CD4-positive, alpha-beta T cell (primary cell): ENCODE data around the gene MBNL2. TPM values are rescaled to one million over a fixed set of nuclear protein-coding genes. Genes with fewer than 3 reads are reported as not detected.

Source experiments
- ATAC-seq: fragments of 200-7000 bp; cut with Tn5 transposase; one replicate; pipeline ENCODE4 v1.10.0; 2022; ENCODE audit warnings: mild to moderate bottlenecking; ENCODE audit not compliant: poor library complexity
- CTCF ChIA-PET: fragments of 350-600 bp; sonication (Branson Sonifier 250); formaldehyde crosslinking; loops from one replicate; lab custom pipeline; 2021; ENCODE audit warnings: antibody characterized with exemption, inconsistent platforms; lab: Charles Lee
- POLR2A ChIA-PET: fragments of 350-600 bp; sonication (Branson Sonifier 250); formaldehyde crosslinking; loops from one replicate; lab custom pipeline; 2021; ENCODE audit warnings: antibody characterized with exemption, inconsistent platforms; lab: Charles Lee
- DNase-seq, 14 experiments: peaks; one replicate each; pipeline ENCODE4 v3.0.0-alpha.2; 2013 to 2020; ENCODE audit warnings: mixed read lengths in 2 of 14
- H3K27ac ChIP-seq, 2 donors: one replicate each; pipeline versions ENCODE4 v1.5.1 to v1.7.0; 2013; ENCODE audit warnings: low read length in 2 of 2, low read depth in 1 of 2, mild to moderate bottlenecking in 1 of 2
- H3K27me3 ChIP-seq, 2 experiments: 1 replicate in 1 of 2; 2 replicates in 1 of 2; pipeline versions ENCODE4 v1.6.1 to v1.7.0; 2013; ENCODE audit warnings: low read length in 2 of 2, control low read depth in 1 of 2, mild to moderate bottlenecking in 1 of 2, moderate library complexity in 1 of 2; ENCODE audit not compliant: insufficient read depth in 2 of 2, control insufficient read depth in 1 of 2
- H3K36me3 ChIP-seq: one replicate; pipeline ENCODE4 v1.6.1; 2013; ENCODE audit warnings: low read length, control low read depth; ENCODE audit not compliant: insufficient read depth
- H3K4me1 ChIP-seq: one replicate; pipeline ENCODE4 v1.6.1; 2013; ENCODE audit warnings: low read length, control low read depth; ENCODE audit not compliant: insufficient read depth
- H3K4me3 ChIP-seq: one replicate; pipeline ENCODE4 v1.5.1; 2013; ENCODE audit warnings: mild to moderate bottlenecking, low read length, moderate library complexity
- H3K9me3 ChIP-seq, 2 experiments: 1 replicate in 1 of 2; 2 replicates in 1 of 2; pipeline versions ENCODE4 v1.6.1 to v1.7.0; 2013; ENCODE audit warnings: low read length in 2 of 2, mild to moderate bottlenecking in 2 of 2, control low read depth in 1 of 2, moderate library complexity in 1 of 2; ENCODE audit not compliant: control insufficient read depth in 1 of 2, insufficient read depth in 1 of 2
- H3K27ac Mint-ChIP-seq: one replicate; pipeline ENCODE4 v1.8.0; 2020; ENCODE audit warnings: mixed read lengths
- H3K27me3 Mint-ChIP-seq: one replicate; pipeline ENCODE4 v1.8.0; 2021; ENCODE audit warnings: mixed read lengths
- H3K36me3 Mint-ChIP-seq: one replicate; pipeline ENCODE4 v1.8.0; 2021; ENCODE audit warnings: low read depth, mixed read lengths
- H3K4me1 Mint-ChIP-seq: one replicate; pipeline ENCODE4 v1.8.0; 2021; ENCODE audit warnings: low read depth, mixed read lengths
- H3K4me3 Mint-ChIP-seq: one replicate; pipeline ENCODE4 v1.8.0; 2020; ENCODE audit warnings: mild to moderate bottlenecking, mixed read lengths
- H3K9me3 Mint-ChIP-seq: one replicate; pipeline ENCODE4 v1.8.0; 2020; ENCODE audit warnings: mixed read lengths
- intact Hi-C, 2 experiments: fragments of 100-400 bp; cut with DNase I in 1 of 2; cut with micrococcal nuclease in 1 of 2; formaldehyde crosslinking; loops; one replicate each; pipeline versions ENCODE4 v1.15.1 to v1.9.0; 2023 to 2025; cut with DNase I, micrococcal nuclease
- total RNA-seq, 174 experiments: library from RNA in 2 of 174; stranded (reverse) in 2 of 174; gene quantifications; one replicate each; pipeline ENCODE4 v1.2.3 and lab custom pipeline; 2021 to 2026
- TF ChIP-seq, protein P1 (sequence below): fragments of 200-600 bp; IDR thresholded peaks from one replicate; pipeline ENCODE4 v1.8.0; 2022; ENCODE audit warnings: antibody characterized with exemption, mild to moderate bottlenecking

The MBNL2 gene
- total RNA-seq, 2 experiments from 2014 or later = 35.9 to 36.0 TPM

DNA sequence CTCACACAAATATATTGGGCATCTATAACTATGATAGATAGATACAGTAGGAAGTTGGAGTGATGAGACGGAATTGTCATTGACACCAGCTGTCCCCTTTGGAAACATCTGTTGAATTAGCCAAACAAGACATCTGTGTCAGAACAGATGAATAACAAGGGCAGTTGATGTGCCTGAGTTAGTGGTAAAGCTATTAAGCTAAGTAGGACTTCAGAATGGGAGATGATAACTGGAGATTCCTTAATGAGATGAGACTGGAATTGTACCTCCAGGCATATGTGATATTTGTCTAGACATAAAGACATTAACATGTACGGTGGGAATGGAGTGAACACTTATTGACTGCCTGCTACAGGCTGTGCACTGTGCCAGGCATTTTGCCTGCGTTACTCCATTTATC is 78.7 kb downstream of the MBNL2 start:
- H3K4me3 ChIP-seq = no peak overlapping the region
- H3K36me3 ChIP-seq = peaks cover 5% of the 10 kb centered on the region
- no peak for ATAC-seq
- no peak for DNase-seq
- Mint-ChIP-seq H3K36me3 (peaks cover 21% of the 10 kb centered on the region), H3K9me3 (no peaks in the 10 kb centered on the region), H3K4me1 (peaks cover 24% of the 10 kb centered on the region), H3K4me3 (no peak overlapping the region), H3K27ac (no peak overlapping the region), H3K27me3 (no peaks in the 10 kb centered on the region)
- intact Hi-C loops = no loop called here
- no peaks in the 10 kb centered on the region for H3K27me3 ChIP-seq
- ChIA-PET CTCF (no interaction called here), POLR2A (no interaction called here)
- TF ChIP-seq, protein P1, sequence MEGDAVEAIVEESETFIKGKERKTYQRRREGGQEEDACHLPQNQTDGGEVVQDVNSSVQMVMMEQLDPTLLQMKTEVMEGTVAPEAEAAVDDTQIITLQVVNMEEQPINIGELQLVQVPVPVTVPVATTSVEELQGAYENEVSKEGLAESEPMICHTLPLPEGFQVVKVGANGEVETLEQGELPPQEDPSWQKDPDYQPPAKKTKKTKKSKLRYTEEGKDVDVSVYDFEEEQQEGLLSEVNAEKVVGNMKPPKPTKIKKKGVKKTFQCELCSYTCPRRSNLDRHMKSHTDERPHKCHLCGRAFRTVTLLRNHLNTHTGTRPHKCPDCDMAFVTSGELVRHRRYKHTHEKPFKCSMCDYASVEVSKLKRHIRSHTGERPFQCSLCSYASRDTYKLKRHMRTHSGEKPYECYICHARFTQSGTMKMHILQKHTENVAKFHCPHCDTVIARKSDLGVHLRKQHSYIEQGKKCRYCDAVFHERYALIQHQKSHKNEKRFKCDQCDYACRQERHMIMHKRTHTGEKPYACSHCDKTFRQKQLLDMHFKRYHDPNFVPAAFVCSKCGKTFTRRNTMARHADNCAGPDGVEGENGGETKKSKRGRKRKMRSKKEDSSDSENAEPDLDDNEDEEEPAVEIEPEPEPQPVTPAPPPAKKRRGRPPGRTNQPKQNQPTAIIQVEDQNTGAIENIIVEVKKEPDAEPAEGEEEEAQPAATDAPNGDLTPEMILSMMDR = no peak
- no peak overlapping the region for H3K27ac ChIP-seq
- H3K4me1 ChIP-seq = peaks cover 14% of the 10 kb centered on the region
- no peaks in the 10 kb centered on the region for H3K9me3 ChIP-seq

DNA sequence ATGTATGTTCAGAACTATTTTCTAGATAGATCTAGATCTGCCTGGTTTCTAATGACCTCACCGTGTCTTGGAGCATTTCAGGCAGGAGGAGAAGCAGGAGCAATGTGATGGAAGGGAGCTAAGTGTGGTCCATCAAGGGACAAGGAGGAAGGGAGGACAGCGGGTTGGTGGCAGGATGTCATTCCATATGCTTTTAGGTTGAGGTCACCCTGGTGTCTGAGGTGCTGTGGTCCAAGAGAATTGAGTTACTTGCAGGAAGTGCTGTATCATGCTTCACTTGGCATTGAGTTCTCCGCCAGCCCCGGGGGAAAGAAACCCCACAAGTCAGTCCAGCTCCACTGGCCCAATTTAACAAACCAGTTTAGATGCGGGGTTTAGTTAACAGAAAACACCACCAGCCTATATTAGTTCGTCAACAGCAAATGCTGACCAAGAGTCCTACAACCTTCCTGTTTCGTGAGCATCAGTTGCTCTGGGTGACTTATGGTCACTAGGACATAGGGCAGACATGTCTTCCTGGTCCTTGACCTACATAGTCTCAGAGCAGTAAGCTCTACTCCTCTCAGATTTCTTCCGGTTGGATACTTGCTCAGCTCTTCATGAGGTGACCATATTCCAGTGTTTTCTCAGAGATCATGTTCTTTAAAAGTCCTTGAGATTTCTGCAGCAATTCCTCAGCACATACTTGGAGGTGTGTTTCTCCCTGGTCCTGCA is 79.4 kb downstream of the MBNL2 start:
- ChIA-PET CTCF (no interaction called here), POLR2A (interaction anchor here (0.7 kb wide), 1 partner anchor 36 kb away, joined by 3 read pairs; no protein-coding TSS in a partner anchor)
- DNase-seq = no peak
- Mint-ChIP-seq H3K4me3 (no peak overlapping the region), H3K4me1 (peaks cover 27% of the 10 kb centered on the region), H3K9me3 (no peaks in the 10 kb centered on the region), H3K27ac (no peak overlapping the region), H3K36me3 (peaks cover 14% of the 10 kb centered on the region), H3K27me3 (no peaks in the 10 kb centered on the region)
- Histone ChIP-seq H3K27me3 (no peaks in the 10 kb centered on the region), H3K27ac (no peak overlapping the region), H3K9me3 (no peaks in the 10 kb centered on the region), H3K36me3 (peaks cover 5% of the 10 kb centered on the region), H3K4me3 (no peak overlapping the region), H3K4me1 (peaks cover 14% of the 10 kb centered on the region)
- intact Hi-C loops = no loop called here
- TF ChIP-seq, protein P1 = no peak
- ATAC-seq = no peak

DNA sequence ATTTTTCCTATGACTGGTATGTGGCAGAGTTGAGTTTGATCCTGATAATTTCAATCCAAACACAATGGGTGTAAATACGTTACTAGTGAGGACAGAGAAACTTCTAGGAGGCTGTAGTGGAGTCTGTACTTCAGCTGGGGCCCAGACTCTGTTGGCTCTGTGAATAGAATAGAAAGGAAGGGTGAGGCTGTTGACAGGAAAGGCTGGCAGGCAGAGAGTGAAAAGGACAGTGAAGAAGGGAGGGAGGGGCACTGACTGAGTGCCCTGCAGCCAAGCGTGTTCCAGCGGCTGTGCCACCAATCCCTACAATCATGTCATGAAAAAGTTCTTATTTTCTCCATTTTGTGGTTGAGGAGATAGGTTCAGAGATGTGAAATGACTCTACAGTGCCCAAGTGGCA is 80.5 kb downstream of the MBNL2 start:
- ATAC-seq = no peak
- H3K4me1 ChIP-seq = peaks cover 14% of the 10 kb centered on the region
- no peak overlapping the region for H3K27ac ChIP-seq
- Mint-ChIP-seq H3K27me3 (no peaks in the 10 kb centered on the region), H3K4me1 (peaks cover 16% of the 10 kb centered on the region), H3K27ac (no peak overlapping the region), H3K9me3 (no peaks in the 10 kb centered on the region), H3K4me3 (no peak overlapping the region), H3K36me3 (peaks cover 6% of the 10 kb centered on the region)
- DNase-seq = no peak
- CTCF ChIA-PET = no interaction called here
- H3K27me3 ChIP-seq = no peaks in the 10 kb centered on the region
- no peaks in the 10 kb centered on the region for H3K36me3 ChIP-seq
- POLR2A ChIA-PET = no interaction called here
- H3K9me3 ChIP-seq = no peaks in the 10 kb centered on the region
- H3K4me3 ChIP-seq = no peak overlapping the region
- intact Hi-C loops = no loop called here
- TF ChIP-seq, protein P1 = no peak
